H9 (cell line): Measurements from ENCODE around the gene SERPINB5. TPM values are rescaled to one million over a fixed set of nuclear protein-coding genes. Genes with fewer than 3 reads are reported as not detected.
"Not testable (repeated sequence)": the region's sequence is repeated elsewhere in the genome, so short reads cannot be mapped to it uniquely, and the experiment has no call there.

ENCODE experiments used
- DNase-seq: peaks from one replicate; pipeline ENCODE4 v3.0.0-alpha.2; 2017
- H2AFZ ChIP-seq: one replicate; pipeline ENCODE4 v1.6.1; 2013; ENCODE audit warnings: mild to moderate bottlenecking, low read length, control low read depth, moderate library complexity
- H2AK5ac ChIP-seq: 2 replicates; pipeline ENCODE4 v1.6.1; 2013; ENCODE audit warnings: low read length, control low read depth, mixed read lengths; ENCODE audit not compliant: insufficient read length
- H2BK120ac ChIP-seq: one replicate; pipeline ENCODE4 v1.6.1; 2013; ENCODE audit warnings: low read depth, mild to moderate bottlenecking, low read length, control low read depth, inconsistent platforms; ENCODE audit not compliant: poor library complexity, severe bottlenecking
- H2BK12ac ChIP-seq: 2 replicates; pipeline ENCODE4 v1.6.1; 2013; ENCODE audit warnings: low read length, control low read depth, mixed read lengths, low read depth; ENCODE audit not compliant: insufficient read length
- H2BK15ac ChIP-seq: 2 replicates; pipeline ENCODE4 v1.6.1; 2013; ENCODE audit warnings: low read depth, low read length, control low read depth
- H2BK20ac ChIP-seq: one replicate; pipeline ENCODE4 v1.6.1; 2013; ENCODE audit warnings: low read depth, mild to moderate bottlenecking, low read length, control low read depth, inconsistent platforms; ENCODE audit not compliant: poor library complexity, severe bottlenecking
- H2BK5ac ChIP-seq: 2 replicates; pipeline ENCODE4 v1.6.1; 2013; ENCODE audit warnings: low read length, control low read depth, mixed read lengths; ENCODE audit not compliant: insufficient read length
- H3K14ac ChIP-seq: 2 replicates; pipeline ENCODE4 v1.6.1; 2013; ENCODE audit warnings: low read length, control low read depth; ENCODE audit not compliant: insufficient read depth
- H3K18ac ChIP-seq: 2 replicates; pipeline ENCODE4 v1.6.1; 2013; ENCODE audit warnings: low read depth, mild to moderate bottlenecking, mixed read lengths, low read length, control low read depth; ENCODE audit not compliant: insufficient read length
- H3K23ac ChIP-seq: 2 replicates; pipeline ENCODE4 v1.6.1; 2013; ENCODE audit warnings: low read length, control low read depth, mixed read lengths, low read depth; ENCODE audit not compliant: insufficient read length
- H3K23me2 ChIP-seq: 2 replicates; pipeline ENCODE4 v1.6.1; 2013; ENCODE audit warnings: low read depth, mild to moderate bottlenecking, mixed read lengths, low read length, control low read depth; ENCODE audit not compliant: insufficient read length, poor library complexity, severe bottlenecking
- H3K27ac ChIP-seq: 2 replicates; pipeline ENCODE4 v1.5.1; 2013; ENCODE audit warnings: low read length, control low read depth, mixed read lengths, low read depth; ENCODE audit not compliant: insufficient read length
- H3K27me3 ChIP-seq: 2 replicates; pipeline ENCODE4 v1.6.1; 2013; ENCODE audit warnings: low read length, control low read depth, inconsistent platforms; ENCODE audit not compliant: insufficient read depth
- H3K4ac ChIP-seq: 2 replicates; pipeline ENCODE4 v1.6.1; 2013; ENCODE audit warnings: low read depth, mild to moderate bottlenecking, control low read depth, inconsistent platforms, low read length, moderate library complexity
- H3K4me1 ChIP-seq: 2 replicates; pipeline ENCODE4 v1.6.1; 2013; ENCODE audit warnings: low read length, control low read depth, inconsistent platforms; ENCODE audit not compliant: insufficient read depth
- H3K4me2 ChIP-seq: 2 replicates; pipeline ENCODE4 v1.6.1; 2013; ENCODE audit warnings: low read length, control low read depth, mixed read lengths; ENCODE audit not compliant: insufficient read length, insufficient read depth
- H3K56ac ChIP-seq: 2 replicates; pipeline ENCODE4 v1.6.1; 2013; ENCODE audit warnings: low read depth, mild to moderate bottlenecking, mixed read lengths, low read length, control low read depth; ENCODE audit not compliant: insufficient read length
- H3K79me1 ChIP-seq: 2 replicates; pipeline ENCODE4 v1.6.1; 2013; ENCODE audit warnings: low read depth, mild to moderate bottlenecking, moderate library complexity, low read length, control low read depth, inconsistent platforms; ENCODE audit not compliant: insufficient read depth, poor library complexity, severe bottlenecking
- H3K79me2 ChIP-seq: 2 replicates; pipeline ENCODE4 v1.6.1; 2013; ENCODE audit warnings: low read length, control low read depth, inconsistent platforms; ENCODE audit not compliant: insufficient read depth
- H3K9ac ChIP-seq: 2 replicates; pipeline ENCODE4 v1.6.1; 2013; ENCODE audit warnings: low read length, control low read depth, mixed read lengths; ENCODE audit not compliant: insufficient read length; ENCODE audit errors: extremely low read depth
- H3K9me3 ChIP-seq: one replicate; pipeline ENCODE4 v1.6.1; 2013; ENCODE audit warnings: low read depth, low read length, inconsistent platforms; ENCODE audit not compliant: control insufficient read depth
- H3T11ph ChIP-seq: one replicate; pipeline ENCODE4 v1.6.1; 2013; ENCODE audit warnings: mild to moderate bottlenecking, low read length, control low read depth, inconsistent platforms
- H4K20me1 ChIP-seq: one replicate; pipeline ENCODE4 v1.6.1; 2013; ENCODE audit not compliant: control insufficient read depth, insufficient read length, insufficient read depth
- H4K5ac ChIP-seq: 2 replicates; pipeline ENCODE4 v1.6.1; 2013; ENCODE audit warnings: low read depth, mild to moderate bottlenecking, mixed read lengths, low read length, control low read depth; ENCODE audit not compliant: insufficient read length
- H4K8ac ChIP-seq: replicated peaks from 2 replicates; pipeline ENCODE4 v1.6.1; 2013; ENCODE audit warnings: low read length, control low read depth, mixed read lengths, low read depth; ENCODE audit not compliant: insufficient read length
- H4K91ac ChIP-seq: 2 replicates; pipeline ENCODE4 v1.6.1; 2013; ENCODE audit warnings: low read depth, mild to moderate bottlenecking, moderate library complexity, mixed read lengths, low read length, control low read depth; ENCODE audit not compliant: insufficient read length
- H3K27ac Mint-ChIP-seq, 3 experiments: 2 replicates in 2 of 3; 3 replicates in 1 of 3; pipeline ENCODE4 v1.8.0; 2020 to 2021; ENCODE audit warnings: mixed read lengths in 3 of 3, mild to moderate bottlenecking in 1 of 3, moderate library complexity in 1 of 3
- H3K27me3 Mint-ChIP-seq: 2 replicates; pipeline ENCODE4 v1.8.0; 2021; ENCODE audit warnings: low read depth, mild to moderate bottlenecking, moderate library complexity, mixed read lengths
- H3K36me3 Mint-ChIP-seq, 3 experiments: 2 replicates in 2 of 3; 3 replicates in 1 of 3; pipeline ENCODE4 v1.8.0; 2020 to 2021; ENCODE audit warnings: low read depth in 3 of 3, mixed read lengths in 3 of 3; ENCODE audit not compliant: insufficient read depth in 1 of 3
- H3K4me1 Mint-ChIP-seq, 2 experiments: 2 replicates each; pipeline ENCODE4 v1.8.0; 2020; ENCODE audit warnings: mixed read lengths in 2 of 2
- H3K4me3 Mint-ChIP-seq, 2 experiments: 2 replicates in 1 of 2; 3 replicates in 1 of 2; pipeline ENCODE4 v1.8.0; 2020 to 2021; ENCODE audit warnings: mild to moderate bottlenecking in 2 of 2, mixed read lengths in 2 of 2, moderate library complexity in 1 of 2
- H3K9me3 Mint-ChIP-seq, 2 experiments: 2 replicates in 1 of 2; 3 replicates in 1 of 2; pipeline ENCODE4 v1.8.0; 2020; ENCODE audit warnings: mild to moderate bottlenecking in 2 of 2, mixed read lengths in 2 of 2, moderate library complexity in 1 of 2
- CTCF ChIP-seq: fragments of 200-600 bp; sonication (generic); conservative IDR thresholded peaks from 3 replicates; pipeline ENCODE4 v1.8.0; 2021; ENCODE audit warnings: antibody characterized with exemption, mild to moderate bottlenecking
- WGBS: extraction: QIAGEN DNeasy Blood & Tissue Kit; methylation state at CpG from one replicate; pipeline ENCODE4 v1.1.7; 2013; ENCODE audit warnings: missing lambda C conversion rate, low lambda C conversion rate, mixed read lengths; ENCODE audit not compliant: insufficient read length; ENCODE audit errors: extremely low coverage; 5-methylcytosine and 5-hydroxymethylcytosine counted together
- total RNA-seq: library from RNA; stranded (reverse); gene quantifications from 2 replicates; pipeline ENCODE4 v1.2.1, GENCODE V29; 2021

SERPINB5 gene
- total RNA-seq, 1 experiment from 2014 or later: not detected

GRCh38 chr18:63451799-63452660 is 24.7 kb upstream of the SERPINB5 start:
- no peak overlapping the region for H3K27ac ChIP-seq
- peaks cover 2% of the 10 kb centered on the region; the same call in 1 of the 2 replicates for H3K4me1 ChIP-seq
- no peak overlapping the region for H3K9ac ChIP-seq

GRCh38 chr18:63452751-63453150 is 24.0 kb upstream of the SERPINB5 start:
- not testable (repeated sequence) for H2BK5ac ChIP-seq, H3K4me3 Mint-ChIP-seq

More at GRCh38 chr18:63451799-63452660, 24.7 kb upstream of the SERPINB5 start:
- H3K23me2 ChIP-seq: no peaks in the 10 kb centered on the region
- no peak overlapping the region for H2BK15ac ChIP-seq
- no peaks in the 10 kb centered on the region for H3K79me1 ChIP-seq
- no peak overlapping the region for H2AK5ac ChIP-seq
- no peak overlapping the region for H3T11ph ChIP-seq
- no peaks in the 10 kb centered on the region for H3K27me3 ChIP-seq
- DNase-seq: no peak
- H3K56ac ChIP-seq: no peak overlapping the region
- peaks cover 6 to 16% of the 10 kb centered on the region in 2 experiments for H3K4me1 Mint-ChIP-seq
- H4K20me1 ChIP-seq: no peaks in the 10 kb centered on the region
- H2AFZ ChIP-seq: no peak overlapping the region
- no peak overlapping the region for H3K27ac Mint-ChIP-seq
- no peak overlapping the region for H3K4me2 ChIP-seq
- no peak for TF ChIP-seq CTCF
- no peaks in the 10 kb centered on the region; a peak in 1 of 5 replicates for H3K9me3 Mint-ChIP-seq
- no peak overlapping the region for H3K18ac ChIP-seq
- no peak overlapping the region for H4K5ac ChIP-seq
- no peak overlapping the region for H2BK120ac ChIP-seq
- no peak overlapping the region for H2BK12ac ChIP-seq
- H3K4me3 Mint-ChIP-seq: no peak overlapping the region
- H3K79me2 ChIP-seq: no peaks in the 10 kb centered on the region
- H3K27me3 Mint-ChIP-seq: no peaks in the 10 kb centered on the region
- H4K91ac ChIP-seq: no peak overlapping the region
- H3K9me3 ChIP-seq: no peaks in the 10 kb centered on the region
- H3K23ac ChIP-seq: no peak overlapping the region
- no peak overlapping the region for H3K4ac ChIP-seq
- no peak overlapping the region for H4K8ac ChIP-seq
- peaks cover 0 to 7% (median 0%) of the 10 kb centered on the region in 3 experiments; a peak in 3 of 7 replicates for H3K36me3 Mint-ChIP-seq
- no peak overlapping the region for H2BK5ac ChIP-seq
- no CpG with 5 or more reads among the region's 9 CpGs for WGBS
- H2BK20ac ChIP-seq: no peak overlapping the region
- no peak overlapping the region for H3K14ac ChIP-seq

More at GRCh38 chr18:63452751-63453150, 24.0 kb upstream of the SERPINB5 start:
- not testable (repeated sequence) for H3T11ph ChIP-seq, H3K27me3 ChIP-seq, H3K9me3 ChIP-seq, H3K36me3 Mint-ChIP-seq, H3K9ac ChIP-seq, H3K18ac ChIP-seq, H3K4me2 ChIP-seq, H3K79me1 ChIP-seq, H3K9me3 Mint-ChIP-seq, H3K23me2 ChIP-seq, H3K27ac ChIP-seq, H2AK5ac ChIP-seq, H3K4me1 ChIP-seq, H4K8ac ChIP-seq, H3K4ac ChIP-seq, H2BK120ac ChIP-seq, H4K91ac ChIP-seq, H4K20me1 ChIP-seq, H3K27me3 Mint-ChIP-seq, H2AFZ ChIP-seq, H2BK12ac ChIP-seq, H3K79me2 ChIP-seq, H2BK15ac ChIP-seq, DNase-seq, H2BK20ac ChIP-seq, H4K5ac ChIP-seq, H3K27ac Mint-ChIP-seq, H3K23ac ChIP-seq, H3K14ac ChIP-seq, H3K56ac ChIP-seq
- H3K4me1 Mint-ChIP-seq: peaks cover 6 to 16% of the 10 kb centered on the region in 2 experiments
- WGBS: no CpG with 5 or more reads among the region's 5 CpGs
